Measurements from ENCODE around the gene ASPG. TPM values are rescaled to one million over a fixed set of nuclear protein-coding genes. Genes with fewer than 3 reads are reported as not detected.

ASPG gene
- polyA plus RNA-seq, 1 donor from 2014 or later: 0.16 TPM

DNA sequence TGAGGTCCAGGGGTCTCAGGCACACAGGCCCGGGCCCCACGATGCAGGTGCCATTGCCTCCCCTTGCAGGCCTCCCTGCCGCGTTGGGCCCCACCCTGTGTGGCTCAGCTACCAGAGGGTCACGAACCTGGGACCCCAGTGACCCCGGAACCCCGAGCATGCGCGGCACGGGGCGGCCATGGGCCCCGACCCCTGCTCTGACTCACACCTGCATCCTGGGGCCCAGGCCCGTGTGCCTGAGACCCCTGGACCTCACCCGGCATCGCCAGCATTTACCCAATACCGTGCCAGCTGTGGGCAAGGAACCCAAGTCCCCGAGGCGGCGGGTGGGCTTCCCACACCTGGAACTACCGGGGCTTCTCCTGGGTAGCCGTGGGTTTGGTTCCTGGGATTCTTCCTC, 78.0 kb downstream of the ASPG start:
- H3K9ac ChIP-seq (ENCODE audit: low read length): no peak overlapping the region
- no peaks in the 10 kb centered on the region for H3K27me3 ChIP-seq (ENCODE audit: insufficient read depth, low read depth, low read length)
- no peak overlapping the region for H3K4me3 ChIP-seq (ENCODE audit: low read length)
- no peak overlapping the region for H3K4me2 ChIP-seq (ENCODE audit: low read length)
- H3K9me2 ChIP-seq (ENCODE audit: insufficient read depth, low read length): no peaks in the 10 kb centered on the region
- no peaks in the 10 kb centered on the region for H3K9me3 ChIP-seq (ENCODE audit: low read length)
- TF ChIP-seq RAD21 (conservative IDR thresholded peaks at IDR 0.05) (no peak), EP300 (conservative IDR thresholded peaks at IDR 0.05; ENCODE audit: poor library complexity, severe bottlenecking) (no peak), MXI1 (conservative IDR thresholded peaks at IDR 0.05; ENCODE audit: poor library complexity, severe bottlenecking) (no peak), TAF1 (IDR thresholded peaks at IDR 0.05; ENCODE audit: low read depth) (no peak)
- TF ChIP-seq, protein P1, sequence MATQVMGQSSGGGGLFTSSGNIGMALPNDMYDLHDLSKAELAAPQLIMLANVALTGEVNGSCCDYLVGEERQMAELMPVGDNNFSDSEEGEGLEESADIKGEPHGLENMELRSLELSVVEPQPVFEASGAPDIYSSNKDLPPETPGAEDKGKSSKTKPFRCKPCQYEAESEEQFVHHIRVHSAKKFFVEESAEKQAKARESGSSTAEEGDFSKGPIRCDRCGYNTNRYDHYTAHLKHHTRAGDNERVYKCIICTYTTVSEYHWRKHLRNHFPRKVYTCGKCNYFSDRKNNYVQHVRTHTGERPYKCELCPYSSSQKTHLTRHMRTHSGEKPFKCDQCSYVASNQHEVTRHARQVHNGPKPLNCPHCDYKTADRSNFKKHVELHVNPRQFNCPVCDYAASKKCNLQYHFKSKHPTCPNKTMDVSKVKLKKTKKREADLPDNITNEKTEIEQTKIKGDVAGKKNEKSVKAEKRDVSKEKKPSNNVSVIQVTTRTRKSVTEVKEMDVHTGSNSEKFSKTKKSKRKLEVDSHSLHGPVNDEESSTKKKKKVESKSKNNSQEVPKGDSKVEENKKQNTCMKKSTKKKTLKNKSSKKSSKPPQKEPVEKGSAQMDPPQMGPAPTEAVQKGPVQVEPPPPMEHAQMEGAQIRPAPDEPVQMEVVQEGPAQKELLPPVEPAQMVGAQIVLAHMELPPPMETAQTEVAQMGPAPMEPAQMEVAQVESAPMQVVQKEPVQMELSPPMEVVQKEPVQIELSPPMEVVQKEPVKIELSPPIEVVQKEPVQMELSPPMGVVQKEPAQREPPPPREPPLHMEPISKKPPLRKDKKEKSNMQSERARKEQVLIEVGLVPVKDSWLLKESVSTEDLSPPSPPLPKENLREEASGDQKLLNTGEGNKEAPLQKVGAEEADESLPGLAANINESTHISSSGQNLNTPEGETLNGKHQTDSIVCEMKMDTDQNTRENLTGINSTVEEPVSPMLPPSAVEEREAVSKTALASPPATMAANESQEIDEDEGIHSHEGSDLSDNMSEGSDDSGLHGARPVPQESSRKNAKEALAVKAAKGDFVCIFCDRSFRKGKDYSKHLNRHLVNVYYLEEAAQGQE (IDR thresholded peaks at IDR 0.05; ENCODE audit: borderline replicate concordance): no peak
- TF ChIP-seq, protein P2, sequence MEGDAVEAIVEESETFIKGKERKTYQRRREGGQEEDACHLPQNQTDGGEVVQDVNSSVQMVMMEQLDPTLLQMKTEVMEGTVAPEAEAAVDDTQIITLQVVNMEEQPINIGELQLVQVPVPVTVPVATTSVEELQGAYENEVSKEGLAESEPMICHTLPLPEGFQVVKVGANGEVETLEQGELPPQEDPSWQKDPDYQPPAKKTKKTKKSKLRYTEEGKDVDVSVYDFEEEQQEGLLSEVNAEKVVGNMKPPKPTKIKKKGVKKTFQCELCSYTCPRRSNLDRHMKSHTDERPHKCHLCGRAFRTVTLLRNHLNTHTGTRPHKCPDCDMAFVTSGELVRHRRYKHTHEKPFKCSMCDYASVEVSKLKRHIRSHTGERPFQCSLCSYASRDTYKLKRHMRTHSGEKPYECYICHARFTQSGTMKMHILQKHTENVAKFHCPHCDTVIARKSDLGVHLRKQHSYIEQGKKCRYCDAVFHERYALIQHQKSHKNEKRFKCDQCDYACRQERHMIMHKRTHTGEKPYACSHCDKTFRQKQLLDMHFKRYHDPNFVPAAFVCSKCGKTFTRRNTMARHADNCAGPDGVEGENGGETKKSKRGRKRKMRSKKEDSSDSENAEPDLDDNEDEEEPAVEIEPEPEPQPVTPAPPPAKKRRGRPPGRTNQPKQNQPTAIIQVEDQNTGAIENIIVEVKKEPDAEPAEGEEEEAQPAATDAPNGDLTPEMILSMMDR (IDR thresholded peaks at IDR 0.05; ENCODE audit: poor library complexity, severe bottlenecking): no peak
- H3K27ac ChIP-seq (ENCODE audit: low read length): no peak overlapping the region
- no peaks in the 10 kb centered on the region for H3K79me2 ChIP-seq (replicated peaks; ENCODE audit: insufficient read depth, low read length)
- H3K36me3 ChIP-seq (ENCODE audit: insufficient read depth, low read length): no peaks in the 10 kb centered on the region
- H2AFZ ChIP-seq (ENCODE audit: low read depth, low read length): no peak overlapping the region
- no peaks in the 10 kb centered on the region for H4K20me1 ChIP-seq (ENCODE audit: insufficient read depth)
- H3F3A ChIP-seq (ENCODE audit: insufficient read depth, low read length, poor library complexity, severe bottlenecking): no peaks in the 10 kb centered on the region

DNA sequence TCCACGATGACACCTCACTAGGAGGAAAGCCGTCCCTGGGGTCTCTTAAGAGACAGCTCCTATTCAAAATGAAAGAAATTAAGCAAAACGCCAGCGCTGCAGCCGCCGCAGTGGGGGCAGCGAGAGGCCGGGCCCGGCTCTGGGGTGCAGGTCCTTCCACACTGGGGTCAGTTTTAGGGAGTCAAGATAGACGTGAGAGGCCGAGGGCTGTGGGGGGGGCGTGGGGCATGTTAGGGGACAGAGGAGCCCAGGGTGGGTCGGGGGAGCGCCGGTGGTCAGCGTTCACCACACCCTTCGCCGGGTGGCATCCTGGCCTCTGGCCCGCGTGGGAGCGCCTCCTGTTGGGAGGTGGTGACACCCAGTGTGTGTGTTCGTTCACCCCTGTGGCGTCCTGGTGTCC, 78.5 kb downstream of the ASPG start:
- Histone ChIP-seq H3K27ac (ENCODE audit: low read length) (no peak overlapping the region), H3F3A (ENCODE audit: insufficient read depth, low read length, poor library complexity, severe bottlenecking) (no peaks in the 10 kb centered on the region)

More for the DNA sequence above, 78.5 kb downstream of the ASPG start:
- Histone ChIP-seq H3K9me2 (ENCODE audit: insufficient read depth, low read length) (no peaks in the 10 kb centered on the region), H3K4me3 (ENCODE audit: low read length) (no peak overlapping the region), H3K79me2 (replicated peaks; ENCODE audit: insufficient read depth, low read length) (no peaks in the 10 kb centered on the region), H3K4me2 (ENCODE audit: low read length) (no peak overlapping the region), H2AFZ (ENCODE audit: low read depth, low read length) (no peak overlapping the region), H4K20me1 (ENCODE audit: insufficient read depth) (no peaks in the 10 kb centered on the region), H3K27me3 (ENCODE audit: insufficient read depth, low read depth, low read length) (no peaks in the 10 kb centered on the region), H3K9ac (ENCODE audit: low read length) (no peak overlapping the region), H3K9me3 (ENCODE audit: low read length) (no peaks in the 10 kb centered on the region), H3K36me3 (ENCODE audit: insufficient read depth, low read length) (no peaks in the 10 kb centered on the region)
- no peak for TF ChIP-seq RAD21 (conservative IDR thresholded peaks at IDR 0.05)
- no peak for TF ChIP-seq EP300 (conservative IDR thresholded peaks at IDR 0.05; ENCODE audit: poor library complexity, severe bottlenecking)
- no peak for TF ChIP-seq SMC3 (conservative IDR thresholded peaks at IDR 0.05; ENCODE audit: poor library complexity)
- TF ChIP-seq, protein P1 (IDR thresholded peaks at IDR 0.05; ENCODE audit: borderline replicate concordance): no peak
- no peak for TF ChIP-seq EZH2 (IDR thresholded peaks at IDR 0.05; ENCODE audit: borderline replicate concordance, insufficient read depth, low read length, poor library complexity, severe bottlenecking)
- TF ChIP-seq TAF1 (IDR thresholded peaks at IDR 0.05; ENCODE audit: low read depth): no peak
- no peak for TF ChIP-seq POLR2AphosphoS5 (IDR thresholded peaks at IDR 0.05)
- TF ChIP-seq, protein P2 (IDR thresholded peaks at IDR 0.05; ENCODE audit: poor library complexity, severe bottlenecking): no peak
- no peak for TF ChIP-seq MXI1 (conservative IDR thresholded peaks at IDR 0.05; ENCODE audit: poor library complexity, severe bottlenecking)

All from neural cell (in vitro differentiated cells).